ENCODE measurements around the gene MEGF10. TPM values are rescaled to one million over a fixed set of nuclear protein-coding genes. Genes with fewer than 3 reads are reported as not detected.
"Not testable (repeated sequence)": the region's sequence is repeated elsewhere in the genome, so short reads cannot be mapped to it uniquely, and the experiment has no call there.

MEGF10 gene
- not detected in 2 replicates for total RNA-seq (2014; rRNA removed; shearing (Covaris generic); ENCODE audit: low replicate concordance)

- H3K27me3 ChIP-seq (ENCODE audit: low read length): no peaks in the 10 kb centered on the region
- H3K36me3 ChIP-seq (ENCODE audit: insufficient read depth, low read length): no peaks in the 10 kb centered on the region
- no peaks in the 10 kb centered on the region for H3K79me2 ChIP-seq (ENCODE audit: low read length)
- no peak within 1 kb of the TSS for H3K27ac ChIP-seq (ENCODE audit: low read length)
- H3K4me1 ChIP-seq (ENCODE audit: low read length): no peaks in the 10 kb centered on the region
- no peaks in the 10 kb centered on the region for H3K9me2 ChIP-seq (replicated peaks; ENCODE audit: insufficient read depth, low read length)
- H2AFZ ChIP-seq (ENCODE audit: low read length): no peak within 1 kb of the TSS
- no peak within 1 kb of the TSS for H3K4me3 ChIP-seq (ENCODE audit: low read length)
- DNase-seq: no peak
- H3K9me3 ChIP-seq (ENCODE audit: low read length): no peaks in the 10 kb centered on the region
- no peaks in the 10 kb centered on the region for H4K20me1 ChIP-seq (ENCODE audit: insufficient read depth, low read depth, low read length)
- H3K9ac ChIP-seq (ENCODE audit: low read length): no peak within 1 kb of the TSS
- H3K4me2 ChIP-seq (ENCODE audit: low read depth, low read length, poor library complexity, severe bottlenecking): no peak within 1 kb of the TSS
These were observed at the start of gene MEGF10 for GRCh38 chr5:127290019-127290945. Gene MEGF10 (plus strand): TSS chr5:127290796. CDS start chr5:127331309, 40,513 bp downstream.

GRCh38 chr5:127243011-127243410 is 47.6 kb upstream of the MEGF10 start:
- H3K36me3 ChIP-seq (ENCODE audit: insufficient read depth, low read length): no peaks in the 10 kb centered on the region
- no peak overlapping the region for H3K4me3 ChIP-seq (ENCODE audit: low read length)
- no peak for DNase-seq
- no peak overlapping the region for H2AFZ ChIP-seq (ENCODE audit: low read length)
- H3K4me2 ChIP-seq (ENCODE audit: low read depth, low read length, poor library complexity, severe bottlenecking): no peak overlapping the region
- H3K27me3 ChIP-seq (ENCODE audit: low read length): no peaks in the 10 kb centered on the region
- no peaks in the 10 kb centered on the region for H4K20me1 ChIP-seq (ENCODE audit: insufficient read depth, low read depth, low read length)
- no peak overlapping the region for H3K27ac ChIP-seq (ENCODE audit: low read length)
- H3K4me1 ChIP-seq (ENCODE audit: low read length): no peaks in the 10 kb centered on the region
- no peaks in the 10 kb centered on the region for H3K79me2 ChIP-seq (ENCODE audit: low read length)
- no peak overlapping the region for H3K9ac ChIP-seq (ENCODE audit: low read length)
- no peaks in the 10 kb centered on the region for H3K9me2 ChIP-seq (replicated peaks; ENCODE audit: insufficient read depth, low read length)
- no peaks in the 10 kb centered on the region for H3K9me3 ChIP-seq (ENCODE audit: low read length)

GRCh38 chr5:127254729-127255284 is 35.8 kb upstream of the MEGF10 start:
- Histone ChIP-seq H3K4me2 (ENCODE audit: low read depth, low read length, poor library complexity, severe bottlenecking) (no peak overlapping the region), H3K9me3 (ENCODE audit: low read length) (no peaks in the 10 kb centered on the region), H3K27me3 (ENCODE audit: low read length) (no peaks in the 10 kb centered on the region), H4K20me1 (ENCODE audit: insufficient read depth, low read depth, low read length) (no peaks in the 10 kb centered on the region), H3K27ac (ENCODE audit: low read length) (no peak overlapping the region), H3K9ac (ENCODE audit: low read length) (no peak overlapping the region), H3K36me3 (ENCODE audit: insufficient read depth, low read length) (no peaks in the 10 kb centered on the region), H3K4me1 (ENCODE audit: low read length) (no peaks in the 10 kb centered on the region), H3K9me2 (replicated peaks; ENCODE audit: insufficient read depth, low read length) (no peaks in the 10 kb centered on the region), H3K4me3 (ENCODE audit: low read length) (no peak overlapping the region), H2AFZ (ENCODE audit: low read length) (no peak overlapping the region), H3K79me2 (ENCODE audit: low read length) (no peaks in the 10 kb centered on the region)
- DNase-seq: no peak

- DNase-seq: no peak
- Histone ChIP-seq H3K79me2 (ENCODE audit: low read length) (no peaks in the 10 kb centered on the region), H2AFZ (ENCODE audit: low read length) (no peak overlapping the region), H3K27me3 (ENCODE audit: low read length) (no peaks in the 10 kb centered on the region), H3K4me2 (ENCODE audit: low read depth, low read length, poor library complexity, severe bottlenecking) (no peak overlapping the region), H3K9ac (ENCODE audit: low read length) (no peak overlapping the region), H3K36me3 (ENCODE audit: insufficient read depth, low read length) (no peaks in the 10 kb centered on the region), H3K4me1 (ENCODE audit: low read length) (no peaks in the 10 kb centered on the region), H3K4me3 (ENCODE audit: low read length) (no peak overlapping the region), H3K9me3 (ENCODE audit: low read length) (no peaks in the 10 kb centered on the region), H3K9me2 (replicated peaks; ENCODE audit: insufficient read depth, low read length) (no peaks in the 10 kb centered on the region), H3K27ac (ENCODE audit: low read length) (no peak overlapping the region), H4K20me1 (ENCODE audit: insufficient read depth, low read depth, low read length) (no peaks in the 10 kb centered on the region)
These were observed 33.6 kb upstream of the MEGF10 start for GRCh38 chr5:127256886-127257597.

GRCh38 chr5:127260686-127261085 is 29.9 kb upstream of the MEGF10 start:
- no peak for DNase-seq
- no peak overlapping the region for H3K4me2 ChIP-seq (ENCODE audit: low read depth, low read length, poor library complexity, severe bottlenecking)
- no peak overlapping the region for H3K27ac ChIP-seq (ENCODE audit: low read length)
- H4K20me1 ChIP-seq (ENCODE audit: insufficient read depth, low read depth, low read length): no peaks in the 10 kb centered on the region
- no peaks in the 10 kb centered on the region for H3K27me3 ChIP-seq (ENCODE audit: low read length)
- H3K79me2 ChIP-seq (ENCODE audit: low read length): no peaks in the 10 kb centered on the region
- no peak overlapping the region for H3K9ac ChIP-seq (ENCODE audit: low read length)
- no peak overlapping the region for H2AFZ ChIP-seq (ENCODE audit: low read length)
- no peaks in the 10 kb centered on the region for H3K36me3 ChIP-seq (ENCODE audit: insufficient read depth, low read length)
- no peak overlapping the region for H3K4me3 ChIP-seq (ENCODE audit: low read length)
- H3K9me3 ChIP-seq (ENCODE audit: low read length): no peaks in the 10 kb centered on the region
- H3K4me1 ChIP-seq (ENCODE audit: low read length): no peaks in the 10 kb centered on the region
- no peaks in the 10 kb centered on the region for H3K9me2 ChIP-seq (replicated peaks; ENCODE audit: insufficient read depth, low read length)

GRCh38 chr5:127265473-127265872 is 25.1 kb upstream of the MEGF10 start:
- not testable (repeated sequence) for H3K79me2 ChIP-seq (ENCODE audit: low read length); H3K27ac ChIP-seq (ENCODE audit: low read length); H4K20me1 ChIP-seq (ENCODE audit: insufficient read depth, low read depth, low read length); H3K27me3 ChIP-seq (ENCODE audit: low read length); H3K4me3 ChIP-seq (ENCODE audit: low read length); H2AFZ ChIP-seq (ENCODE audit: low read length); H3K36me3 ChIP-seq (ENCODE audit: insufficient read depth, low read length); H3K4me2 ChIP-seq (ENCODE audit: low read depth, low read length, poor library complexity, severe bottlenecking); H3K4me1 ChIP-seq (ENCODE audit: low read length); H3K9me3 ChIP-seq (ENCODE audit: low read length); H3K9me2 ChIP-seq (replicated peaks; ENCODE audit: insufficient read depth, low read length); H3K9ac ChIP-seq (ENCODE audit: low read length); DNase-seq

- DNase-seq; H3K27ac ChIP-seq (ENCODE audit: low read length); H3K9ac ChIP-seq (ENCODE audit: low read length); H2AFZ ChIP-seq (ENCODE audit: low read length); H4K20me1 ChIP-seq (ENCODE audit: insufficient read depth, low read depth, low read length); H3K36me3 ChIP-seq (ENCODE audit: insufficient read depth, low read length); H3K9me2 ChIP-seq (replicated peaks; ENCODE audit: insufficient read depth, low read length); H3K79me2 ChIP-seq (ENCODE audit: low read length); H3K9me3 ChIP-seq (ENCODE audit: low read length); H3K4me2 ChIP-seq (ENCODE audit: low read depth, low read length, poor library complexity, severe bottlenecking); H3K27me3 ChIP-seq (ENCODE audit: low read length); H3K4me1 ChIP-seq (ENCODE audit: low read length); H3K4me3 ChIP-seq (ENCODE audit: low read length): not testable (repeated sequence)
These were observed 22.3 kb upstream of the MEGF10 start for GRCh38 chr5:127268342-127268741.

GRCh38 chr5:127270713-127271112 is 19.9 kb upstream of the MEGF10 start:
- not testable (repeated sequence) for H3K27me3 ChIP-seq (ENCODE audit: low read length); H3K4me2 ChIP-seq (ENCODE audit: low read depth, low read length, poor library complexity, severe bottlenecking); H4K20me1 ChIP-seq (ENCODE audit: insufficient read depth, low read depth, low read length); H3K36me3 ChIP-seq (ENCODE audit: insufficient read depth, low read length); H3K4me1 ChIP-seq (ENCODE audit: low read length); H3K79me2 ChIP-seq (ENCODE audit: low read length); H3K4me3 ChIP-seq (ENCODE audit: low read length); H3K9ac ChIP-seq (ENCODE audit: low read length); H3K9me3 ChIP-seq (ENCODE audit: low read length); H3K27ac ChIP-seq (ENCODE audit: low read length); H3K9me2 ChIP-seq (replicated peaks; ENCODE audit: insufficient read depth, low read length); H2AFZ ChIP-seq (ENCODE audit: low read length); DNase-seq

All from Karpas-422 (cell line).